ENCODE data around the gene IRF9. TPM values are rescaled to one million over a fixed set of nuclear protein-coding genes. Genes with fewer than 3 reads are reported as not detected.
A peak's percentile ranks its signal among the peaks of the same experiment; 100 is the strongest.

IRF9 gene
- total and polyA plus RNA-seq, 2 of the 13 experiments (the other 11 are each of a cell fraction or from before 2014, with no cell fraction given) = 14.9 to 49.7 TPM

GRCh38 chr14:24207625-24208024, 46.6 kb downstream of the IRF9 start (continued):
- TF ChIP-seq U2AF2 (IDR thresholded peaks at IDR 0.05; ENCODE audit: low read depth, low read length) = no peak
- no peak for TF ChIP-seq ZNF841 (CRISPR knock-in tag; IDR thresholded peaks at IDR 0.05; ENCODE audit: borderline replicate concordance)
- TF ChIP-seq ATF3 (CRISPR knock-in tag; IDR thresholded peaks at IDR 0.05) = 0 out of 2 replicates have a peak, but pooled peaks have one; percentile 16
- 0 out of 2 replicates have a peak, but pooled peaks have one; percentile 26 for TF ChIP-seq TMF1 (CRISPR knock-in tag; IDR thresholded peaks at IDR 0.05; ENCODE audit: low read depth)
- TF ChIP-seq TARDBP (CRISPR knock-in tag; IDR thresholded peaks at IDR 0.05) = 0 out of 2 replicates have a peak, but pooled peaks have one; percentile 31
- no peak for TF ChIP-seq ETV6 (CRISPR knock-in tag; conservative IDR thresholded peaks at IDR 0.05)
- TF ChIP-seq BORCS8-MEF2B (CRISPR knock-in tag; IDR thresholded peaks at IDR 0.05) = 0 out of 2 replicates have a peak, but pooled peaks have one; percentile 55
- TF ChIP-seq SMYD3 (CRISPR knock-in tag; IDR thresholded peaks at IDR 0.05) = no peak
- TF ChIP-seq RARA (CRISPR knock-in tag; IDR thresholded peaks at IDR 0.05) = no peak
- TF ChIP-seq ZNF816 (CRISPR knock-in tag; IDR thresholded peaks at IDR 0.05; ENCODE audit: borderline replicate concordance) = no peak
- no peak for TF ChIP-seq BRF2 (CRISPR knock-in tag; IDR thresholded peaks at IDR 0.05)

- CTCF ChIA-PET (ENCODE audit: low intra/inter-chr PET ratio, low total read pairs) = no interaction called here
- ATAC-seq (no peak), FAIRE-seq (no peak), DNase-seq (ENCODE audit: low spot score) (no peak)
- WGBS (ENCODE audit: low lambda C conversion rate) = 99% methylated on average over 6 of the region's 6 CpGs
- Histone ChIP-seq H2AFZ (ENCODE audit: low read length) (no peak overlapping the region), H3K9me3 (ENCODE audit: low read length) (no peaks in the 10 kb centered on the region), H3K36me3 (replicated peaks in 1 of 2; ENCODE audit: control insufficient read depth in 1 of 2, insufficient read depth in 2 of 2, low read length in 2 of 2) (peaks cover 34 to 47% of the 10 kb centered on the region in 2 experiments), H3K4me3 (replicated peaks in 1 of 3; ENCODE audit: insufficient read depth in 1 of 3, low read depth in 2 of 3, low read length in 3 of 3) (no peak overlapping the region), H3K79me2 (ENCODE audit: insufficient read depth, low read length) (peaks cover 2% of the 10 kb centered on the region), H3K27me3 (ENCODE audit: control insufficient read depth in 1 of 2, insufficient read depth in 2 of 2, low read length in 2 of 2) (no peaks in the 10 kb centered on the region; a peak in 1 of 5 replicates), H3K4me1 (ENCODE audit: insufficient read depth, low read length) (peaks cover 37% of the 10 kb centered on the region), H3K4me2 (ENCODE audit: low read depth, low read length) (no peak overlapping the region), H3K27ac (ENCODE audit: extremely low read length, insufficient read depth, low read length) (no peak overlapping the region), H3K9ac (ENCODE audit: insufficient read depth, low read depth, low read length) (no peak overlapping the region), H4K20me1 (ENCODE audit: insufficient read depth, low read length) (no peaks in the 10 kb centered on the region)
- BruUV-seq (replicated peaks) = no TSS peak
- in situ Hi-C loops (cut with HindIII; ENCODE audit: extremely low pct_ligation_motif_present, low pct_unique_long_range_greater_than_20kb) (no loop called here), intact Hi-C loops (cut with micrococcal nuclease; ENCODE audit: unreplicated experiment) (no loop called here)
- POLR2A ChIA-PET = interaction anchor here (1.2 to 8.1 kb wide), 4 partner anchors 16 to 76 kb away, joined by 3 to 230 read pairs (median 110); partner anchors contain the start of genes IRF9, PSME1, TINF2 and TM9SF1
- TF ChIP-seq SNAI1 (CRISPR knock-in tag; IDR thresholded peaks at IDR 0.05; ENCODE audit: borderline replicate concordance) (no peak), RORA (CRISPR knock-in tag; IDR thresholded peaks at IDR 0.05) (no peak), CENPX (CRISPR knock-in tag; IDR thresholded peaks at IDR 0.05) (no peak), TEAD2 (CRISPR knock-in tag; IDR thresholded peaks at IDR 0.05) (no peak), ZBTB43 (CRISPR knock-in tag; conservative IDR thresholded peaks at IDR 0.05) (no peak), SAP130 (CRISPR knock-in tag; IDR thresholded peaks at IDR 0.05; ENCODE audit: low read depth) (no peak), ZNF607 (CRISPR knock-in tag; IDR thresholded peaks at IDR 0.05; ENCODE audit: borderline replicate concordance) (0 out of 2 replicates have a peak, but pooled peaks have one; percentile 13), CERS6 (CRISPR knock-in tag; IDR thresholded peaks at IDR 0.05) (no peak), POLR2G (IDR thresholded peaks at IDR 0.05; ENCODE audit: low read depth, low read length) (peak; percentile 59; the same call in 1 of the 2 replicates)
Observed at GRCh38 chr14:24211311-24211710, 50.2 kb downstream of the IRF9 start.

Measured in HepG2 (cell line).